Epithelial cell of esophagus (primary cell): ENCODE results near the gene DCT.

ENCODE experiments used
- DNase-seq: peaks from one replicate; pipeline ENCODE4 v3.0.0; 2010; ENCODE audit warnings: low read depth
- H3K4me3 ChIP-seq: 2 replicates; pipeline ENCODE4 v1.5.1; 2011; ENCODE audit warnings: mild to moderate bottlenecking, low read length, control low read depth
- CTCF ChIP-seq: IDR thresholded peaks from 2 replicates; pipeline ENCODE4 v1.5.1; 2011; ENCODE audit warnings: low read depth, mild to moderate bottlenecking, low read length, control low read depth, inconsistent platforms; ENCODE audit not compliant: insufficient read depth; ENCODE audit errors: missing control alignments

The DCT gene

GRCh38 chr13:94459116-94459515 is 20.4 kb downstream of the DCT start:
- DNase-seq = no peak
- TF ChIP-seq CTCF = no peak
- H3K4me3 ChIP-seq = no peak overlapping the region

GRCh38 chr13:94455414-94455813 is 24.1 kb downstream of the DCT start:
- no peak for TF ChIP-seq CTCF
- H3K4me3 ChIP-seq = no peak overlapping the region
- DNase-seq = no peak

- H3K4me3 ChIP-seq = no peak overlapping the region
- TF ChIP-seq CTCF = no peak
- DNase-seq = peak; percentile 19
Measured at GRCh38 chr13:94454906-94455305, 24.6 kb downstream of the DCT start.

GRCh38 chr13:94454334-94454733 is 25.1 kb downstream of the DCT start:
- no peak for TF ChIP-seq CTCF
- no peak for DNase-seq
- no peak overlapping the region for H3K4me3 ChIP-seq

- no peak for TF ChIP-seq CTCF
- no peak overlapping the region for H3K4me3 ChIP-seq
- no peak for DNase-seq
Measured at GRCh38 chr13:94444826-94445225, 34.7 kb downstream of the DCT start.

GRCh38 chr13:94435604-94436226 is 43.8 kb downstream of the DCT start:
- H3K4me3 ChIP-seq = no peak overlapping the region
- TF ChIP-seq CTCF = peak; percentile 62
- peak; percentile 61 for DNase-seq
